Putamen (tissue), 1 donor: Measurements from ENCODE around the gene CDKAL1.

ENCODE experiments used
- DNase-seq: peaks from one replicate; pipeline ENCODE4 v3.0.0-alpha.2; 2016; ENCODE audit warnings: low spot score

The CDKAL1 gene

GRCh38 chr6:21109391-21110178, 575.3 kb downstream of the CDKAL1 start:
- no peak for DNase-seq

- DNase-seq: no peak
Measured at GRCh38 chr6:21110684-21111083, 576.4 kb downstream of the CDKAL1 start.

GRCh38 chr6:21111093-21111725, 577.0 kb downstream of the CDKAL1 start:
- no peak for DNase-seq

- no peak for DNase-seq
Measured at GRCh38 chr6:21115111-21115510, 580.9 kb downstream of the CDKAL1 start.

- DNase-seq: no peak
Measured at GRCh38 chr6:21116736-21117135, 582.5 kb downstream of the CDKAL1 start.

- DNase-seq: no peak
Measured at GRCh38 chr6:21118216-21118780, 584.0 kb downstream of the CDKAL1 start.

GRCh38 chr6:21121636-21122136, 587.4 kb downstream of the CDKAL1 start:
- DNase-seq: no peak

- DNase-seq: no peak
Measured at GRCh38 chr6:21123507-21124436, 589.5 kb downstream of the CDKAL1 start.

- DNase-seq: no peak
Measured at GRCh38 chr6:21128601-21129000, 594.3 kb downstream of the CDKAL1 start.

GRCh38 chr6:21131406-21131805, 597.1 kb downstream of the CDKAL1 start:
- no peak for DNase-seq

- no peak for DNase-seq
Measured at GRCh38 chr6:21132446-21132845, 598.2 kb downstream of the CDKAL1 start.

- DNase-seq: no peak
Measured at GRCh38 chr6:21132856-21133838, 598.9 kb downstream of the CDKAL1 start.

- DNase-seq: no peak
Measured at GRCh38 chr6:21133901-21134300, 599.6 kb downstream of the CDKAL1 start.

- DNase-seq: no peak
Measured at GRCh38 chr6:21134356-21134755, 600.1 kb downstream of the CDKAL1 start.

- DNase-seq: no peak
Measured at GRCh38 chr6:21135484-21136013, 601.3 kb downstream of the CDKAL1 start.

GRCh38 chr6:21137700-21138335, 603.6 kb downstream of the CDKAL1 start:
- DNase-seq: no peak

- no peak for DNase-seq
Measured at GRCh38 chr6:21138336-21139069, 604.2 kb downstream of the CDKAL1 start.

GRCh38 chr6:21140966-21141365, 606.7 kb downstream of the CDKAL1 start:
- no peak for DNase-seq

- DNase-seq: no peak
Measured at GRCh38 chr6:21141616-21142303, 607.5 kb downstream of the CDKAL1 start.
